Nephron (organoid): ENCODE measurements around the gene BABAM1.

Source experiments
- H3K27ac Mint-ChIP-seq, 3 experiments: 2 replicates each; pipeline ENCODE4 v1.8.0; 2020; ENCODE audit warnings: mixed read lengths in 3 of 3, mild to moderate bottlenecking in 2 of 3, moderate library complexity in 1 of 3
- H3K27me3 Mint-ChIP-seq: 2 replicates; pipeline ENCODE4 v1.8.0; 2021; ENCODE audit warnings: low read depth, mild to moderate bottlenecking, moderate library complexity, mixed read lengths
- H3K36me3 Mint-ChIP-seq: 2 replicates; pipeline ENCODE4 v1.8.0; 2020; ENCODE audit warnings: low read depth, mixed read lengths
- H3K4me1 Mint-ChIP-seq: 2 replicates; pipeline ENCODE4 v1.8.0; 2020; ENCODE audit warnings: mixed read lengths
- H3K4me3 Mint-ChIP-seq, 3 experiments: 2 replicates each; pipeline ENCODE4 v1.8.0; 2020; ENCODE audit warnings: mild to moderate bottlenecking in 3 of 3, mixed read lengths in 3 of 3, moderate library complexity in 2 of 3
- H3K9me3 Mint-ChIP-seq: 2 replicates; pipeline ENCODE4 v1.8.0; 2020; ENCODE audit warnings: mixed read lengths
- TF ChIP-seq, protein P1 (sequence below), 3 experiments: fragments of 200-600 bp; sonication (generic); IDR thresholded peaks; one replicate each; pipeline ENCODE4 v1.5.0; 2021; ENCODE audit warnings: antibody characterized with exemption in 3 of 3; ENCODE audit not compliant: unreplicated experiment in 3 of 3

The BABAM1 gene

DNA sequence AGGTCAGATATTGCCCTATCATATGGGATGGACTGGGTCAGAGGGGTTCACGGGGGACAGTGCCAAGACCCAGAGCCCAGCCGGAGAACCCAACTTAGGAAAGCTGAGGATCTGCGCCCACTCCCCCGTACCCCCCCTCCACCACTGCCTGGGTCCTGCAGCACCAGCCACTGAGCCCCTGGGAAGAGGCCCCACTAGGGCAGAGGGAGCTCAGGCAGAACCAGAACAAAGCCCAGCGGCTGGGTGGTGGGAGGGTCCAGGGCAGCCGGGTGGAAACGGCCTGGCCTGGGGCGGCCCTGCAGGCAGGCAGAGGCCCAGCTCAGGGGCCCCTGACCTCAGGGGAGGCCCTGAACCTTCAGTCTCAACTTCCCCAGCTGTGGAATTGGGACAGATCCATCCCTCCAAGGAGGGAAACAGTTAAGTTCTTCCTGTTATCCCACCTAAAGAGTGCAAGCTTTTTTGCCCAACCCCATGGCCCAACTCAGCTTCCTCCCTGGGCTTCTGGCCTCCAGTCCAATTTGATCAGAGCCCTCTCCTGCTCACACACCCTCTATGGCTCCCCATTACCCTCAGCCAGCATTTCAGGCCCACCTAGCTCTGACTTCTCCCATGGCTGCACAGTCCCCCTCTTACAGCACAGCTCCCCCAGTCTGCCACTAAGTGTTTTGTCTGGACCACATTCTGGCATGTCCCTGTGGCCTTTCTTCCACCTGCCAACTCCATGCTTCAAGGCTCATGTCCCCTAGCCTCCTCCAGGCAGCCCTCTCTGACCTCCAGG lies 24.6 kb upstream of the BABAM1 start:
- peaks cover 4% of the 10 kb centered on the region for H3K27me3 Mint-ChIP-seq
- H3K4me3 Mint-ChIP-seq = peak overlapping the region; percentile 90 to 94 (median 93)
- H3K4me1 Mint-ChIP-seq = peaks cover 32% of the 10 kb centered on the region
- H3K9me3 Mint-ChIP-seq = no peaks in the 10 kb centered on the region
- peaks cover 10% of the 10 kb centered on the region for H3K36me3 Mint-ChIP-seq
- peak overlapping the region; percentile 87 to 94 (median 90) for H3K27ac Mint-ChIP-seq
- TF ChIP-seq, protein P1, sequence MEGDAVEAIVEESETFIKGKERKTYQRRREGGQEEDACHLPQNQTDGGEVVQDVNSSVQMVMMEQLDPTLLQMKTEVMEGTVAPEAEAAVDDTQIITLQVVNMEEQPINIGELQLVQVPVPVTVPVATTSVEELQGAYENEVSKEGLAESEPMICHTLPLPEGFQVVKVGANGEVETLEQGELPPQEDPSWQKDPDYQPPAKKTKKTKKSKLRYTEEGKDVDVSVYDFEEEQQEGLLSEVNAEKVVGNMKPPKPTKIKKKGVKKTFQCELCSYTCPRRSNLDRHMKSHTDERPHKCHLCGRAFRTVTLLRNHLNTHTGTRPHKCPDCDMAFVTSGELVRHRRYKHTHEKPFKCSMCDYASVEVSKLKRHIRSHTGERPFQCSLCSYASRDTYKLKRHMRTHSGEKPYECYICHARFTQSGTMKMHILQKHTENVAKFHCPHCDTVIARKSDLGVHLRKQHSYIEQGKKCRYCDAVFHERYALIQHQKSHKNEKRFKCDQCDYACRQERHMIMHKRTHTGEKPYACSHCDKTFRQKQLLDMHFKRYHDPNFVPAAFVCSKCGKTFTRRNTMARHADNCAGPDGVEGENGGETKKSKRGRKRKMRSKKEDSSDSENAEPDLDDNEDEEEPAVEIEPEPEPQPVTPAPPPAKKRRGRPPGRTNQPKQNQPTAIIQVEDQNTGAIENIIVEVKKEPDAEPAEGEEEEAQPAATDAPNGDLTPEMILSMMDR (IDR thresholded peaks at IDR 0.05; ENCODE audit: unreplicated experiment in 3 of 3) = no peak

- Mint-ChIP-seq H3K27ac (peak overlapping the region; percentile 87 to 94 (median 90)), H3K27me3 (peaks cover 7% of the 10 kb centered on the region), H3K36me3 (peaks cover 3% of the 10 kb centered on the region), H3K4me3 (peak overlapping the region; percentile 90 to 94 (median 93)), H3K9me3 (no peaks in the 10 kb centered on the region), H3K4me1 (peaks cover 30% of the 10 kb centered on the region)
- TF ChIP-seq, protein P1 (IDR thresholded peaks at IDR 0.05; ENCODE audit: unreplicated experiment in 3 of 3) = no peak
These were observed 23.9 kb upstream of the BABAM1 start for GRCh38 chr19:17243211-17243829.

- H3K4me1 Mint-ChIP-seq = peaks cover 37% of the 10 kb centered on the region
- H3K36me3 Mint-ChIP-seq = no peaks in the 10 kb centered on the region
- H3K9me3 Mint-ChIP-seq = no peaks in the 10 kb centered on the region
- peaks cover 8% of the 10 kb centered on the region for H3K27me3 Mint-ChIP-seq
- peak overlapping the region; percentile 90 to 94 (median 93) for H3K4me3 Mint-ChIP-seq
- peak overlapping the region; percentile 87 to 94 (median 90) for H3K27ac Mint-ChIP-seq
- TF ChIP-seq, protein P1 (IDR thresholded peaks at IDR 0.05; ENCODE audit: unreplicated experiment in 3 of 3) = no peak
These were observed 23.2 kb upstream of the BABAM1 start for GRCh38 chr19:17243830-17244617.

- Mint-ChIP-seq H3K4me1 (peaks cover 40% of the 10 kb centered on the region), H3K27me3 (peaks cover 8% of the 10 kb centered on the region), H3K36me3 (no peaks in the 10 kb centered on the region)
These were observed 22.4 kb upstream of the BABAM1 start for GRCh38 chr19:17244618-17245534.

More at GRCh38 chr19:17244618-17245534, 22.4 kb upstream of the BABAM1 start:
- peak overlapping the region; percentile 80 to 94 (median 87) for H3K27ac Mint-ChIP-seq
- no peaks in the 10 kb centered on the region for H3K9me3 Mint-ChIP-seq
- TF ChIP-seq, protein P1 (IDR thresholded peaks at IDR 0.05; ENCODE audit: unreplicated experiment in 3 of 3) = no peak
- peak overlapping the region; percentile 90 to 94 (median 93) for H3K4me3 Mint-ChIP-seq
